SK-N-SH treated with all-trans-retinoic acid at 6 μM for 48 hours (cell line): Measurements from ENCODE around the gene EPS8L3.

Source experiments
- ATAC-seq: fragments of 200-7000 bp; cut with Tn5 transposase; 3 replicates; pipeline ENCODE4 v1.9.1; 2020; ENCODE audit warnings: mild to moderate bottlenecking, moderate library complexity
- ARNTL ChIP-seq: fragments of 450-650 bp; formaldehyde crosslinking; IDR thresholded peaks from 2 replicates; pipeline ENCODE4 v1.5.0; 2020; ENCODE audit warnings: low read depth, mild to moderate bottlenecking, moderate library complexity, borderline replicate concordance
- BACH2 ChIP-seq: fragments of 250-450 bp; sonication (Bioruptor Pico); IDR thresholded peaks from 2 replicates; pipeline ENCODE4 v1.9.0; 2021; ENCODE audit warnings: mild to moderate bottlenecking, borderline replicate concordance
- CREB5 ChIP-seq: fragments of 250-450 bp; sonication (Bioruptor Pico); IDR thresholded peaks from 2 replicates; pipeline ENCODE4 v1.5.1; 2020; ENCODE audit warnings: low read depth, mild to moderate bottlenecking, moderate library complexity
- CSDC2 ChIP-seq: fragments of 250-450 bp; sonication (Bioruptor Pico); IDR thresholded peaks from 2 replicates; pipeline ENCODE4 v1.5.0; 2020; ENCODE audit warnings: mild to moderate bottlenecking, moderate library complexity
- CSRNP3 ChIP-seq: fragments of 250-450 bp; sonication (Bioruptor Pico); IDR thresholded peaks from 2 replicates; pipeline ENCODE4 v1.5.1; 2021; ENCODE audit warnings: mild to moderate bottlenecking, moderate library complexity
- ESRRG ChIP-seq: fragments of 250-450 bp; sonication (Bioruptor Pico); IDR thresholded peaks from 2 replicates; pipeline ENCODE4 v1.6.1; 2021; ENCODE audit warnings: mild to moderate bottlenecking
- GLIS3 ChIP-seq: fragments of 250-450 bp; sonication (Bioruptor Pico); IDR thresholded peaks from 2 replicates; pipeline ENCODE4 v1.5.0; 2020; ENCODE audit warnings: mild to moderate bottlenecking, moderate library complexity
- ISL1 ChIP-seq: fragments of 250-450 bp; sonication (Bioruptor Pico); IDR thresholded peaks from 2 replicates; pipeline ENCODE4 v2.1.2; 2022; ENCODE audit warnings: mild to moderate bottlenecking, moderate library complexity
- OSR1 ChIP-seq: fragments of 250-450 bp; sonication (Bioruptor Pico); IDR thresholded peaks from 2 replicates; pipeline ENCODE4 v1.8.0; 2022; ENCODE audit warnings: moderate library complexity, mild to moderate bottlenecking, inconsistent platforms
- POU6F1 ChIP-seq: fragments of 250-450 bp; sonication (Bioruptor Pico); IDR thresholded peaks from 2 replicates; pipeline ENCODE4 v1.8.0; 2021; ENCODE audit warnings: low read depth, mild to moderate bottlenecking, moderate library complexity, borderline replicate concordance
- PPARA ChIP-seq: fragments of 250-450 bp; sonication (Bioruptor Pico); IDR thresholded peaks from 2 replicates; pipeline ENCODE4 v1.5.0; 2020; ENCODE audit warnings: mild to moderate bottlenecking, borderline replicate concordance
- RARB ChIP-seq: fragments of 250-450 bp; sonication (Bioruptor Pico); IDR thresholded peaks from 2 replicates; pipeline ENCODE4 v1.8.0; 2021; ENCODE audit warnings: mild to moderate bottlenecking, moderate library complexity
- SNAI2 ChIP-seq: fragments of 250-450 bp; sonication (Bioruptor Pico); IDR thresholded peaks from 2 replicates; pipeline ENCODE4 v1.5.0; 2020; ENCODE audit warnings: mild to moderate bottlenecking, moderate library complexity
- TCF4 ChIP-seq: fragments of 250-450 bp; sonication (Bioruptor Pico); IDR thresholded peaks from 2 replicates; pipeline ENCODE4 v1.8.0; 2021; ENCODE audit warnings: mild to moderate bottlenecking, moderate library complexity, borderline replicate concordance
- TOX ChIP-seq: fragments of 250-450 bp; sonication (Bioruptor Pico); IDR thresholded peaks from 2 replicates; pipeline ENCODE4 v1.8.0; 2021; ENCODE audit warnings: mild to moderate bottlenecking, moderate library complexity, borderline replicate concordance
- ZC3H10 ChIP-seq: fragments of 250-450 bp; sonication (Bioruptor Pico); IDR thresholded peaks from 2 replicates; pipeline ENCODE4 v1.5.1; 2021; ENCODE audit warnings: mild to moderate bottlenecking, moderate library complexity
- ZFP3 ChIP-seq: fragments of 250-450 bp; sonication (Bioruptor Pico); IDR thresholded peaks from 2 replicates; pipeline ENCODE4 v1.5.0; 2020; ENCODE audit warnings: mild to moderate bottlenecking, moderate library complexity
- ZFP30 ChIP-seq: fragments of 450-650 bp; formaldehyde crosslinking; IDR thresholded peaks from 2 replicates; pipeline ENCODE4 v1.5.0; 2022; ENCODE audit warnings: mild to moderate bottlenecking, moderate library complexity
- ZNF565 ChIP-seq: fragments of 450-650 bp; formaldehyde crosslinking; conservative IDR thresholded peaks from 2 replicates; pipeline ENCODE4 v1.5.0; 2020; ENCODE audit warnings: low read depth, mild to moderate bottlenecking, moderate library complexity
- ZNF70 ChIP-seq: fragments of 450-650 bp; formaldehyde crosslinking; IDR thresholded peaks from 2 replicates; pipeline ENCODE4 v1.5.0; 2020; ENCODE audit warnings: mild to moderate bottlenecking, moderate library complexity
- ZNF8 ChIP-seq: fragments of 450-650 bp; formaldehyde crosslinking; IDR thresholded peaks from 2 replicates; pipeline ENCODE4 v1.5.0; 2020; ENCODE audit warnings: mild to moderate bottlenecking, moderate library complexity
- TF ChIP-seq, protein P1 (sequence below): fragments of 250-450 bp; sonication (Bioruptor Pico); IDR thresholded peaks from 2 replicates; pipeline ENCODE4 v1.8.0; 2020; ENCODE audit warnings: mild to moderate bottlenecking, moderate library complexity, borderline replicate concordance
- TF ChIP-seq, protein P2 (sequence below): fragments of 250-450 bp; sonication (Bioruptor Pico); IDR thresholded peaks from 2 replicates; pipeline ENCODE4 v1.5.0; 2020; ENCODE audit warnings: mild to moderate bottlenecking, moderate library complexity

Gene EPS8L3

DNA sequence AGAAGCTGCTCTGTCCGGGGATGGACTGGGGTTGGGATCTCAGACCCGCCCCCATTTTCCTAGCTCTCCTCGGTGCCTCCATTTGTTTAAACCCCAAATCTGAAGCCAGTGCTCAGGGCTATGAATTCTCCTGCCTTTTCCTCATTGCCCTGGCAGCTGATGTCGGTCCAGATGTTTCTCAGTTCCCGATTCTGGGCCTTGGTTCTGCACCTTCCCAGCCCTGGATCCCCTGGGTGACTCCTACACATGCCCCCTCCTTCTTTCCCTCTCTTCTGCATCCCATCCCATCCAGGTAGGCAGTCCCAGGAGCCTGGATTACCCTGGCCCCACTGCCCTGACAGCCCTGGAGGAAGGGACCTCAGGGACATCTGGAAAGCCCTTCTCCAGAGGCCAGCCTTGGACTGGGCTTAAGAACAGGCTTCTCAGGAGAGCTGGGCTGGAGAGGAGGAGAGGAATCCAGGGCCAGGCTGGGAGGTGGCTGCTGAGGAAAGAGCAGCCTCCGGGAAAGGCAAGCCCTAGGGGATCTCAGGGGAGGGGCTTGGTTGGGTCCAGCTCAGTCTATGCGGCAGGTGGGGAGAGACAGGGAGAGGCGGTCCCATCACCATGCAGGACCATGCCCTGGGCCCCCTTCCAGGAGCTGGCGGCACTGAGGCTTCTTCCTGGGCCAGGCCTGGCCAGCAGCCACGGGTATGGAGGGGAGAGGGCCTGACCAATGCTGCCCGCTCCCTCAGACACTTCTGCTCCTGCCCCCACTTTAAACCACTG, 6.8 kb upstream of the EPS8L3 start:
- no peak for TF ChIP-seq PPARA (CRISPR knock-in tag)
- no peak for TF ChIP-seq ZNF70 (CRISPR knock-in tag)
- TF ChIP-seq SNAI2 (CRISPR knock-in tag), result no peak
- no peak for TF ChIP-seq CSDC2 (CRISPR knock-in tag)
- TF ChIP-seq, protein P1, sequence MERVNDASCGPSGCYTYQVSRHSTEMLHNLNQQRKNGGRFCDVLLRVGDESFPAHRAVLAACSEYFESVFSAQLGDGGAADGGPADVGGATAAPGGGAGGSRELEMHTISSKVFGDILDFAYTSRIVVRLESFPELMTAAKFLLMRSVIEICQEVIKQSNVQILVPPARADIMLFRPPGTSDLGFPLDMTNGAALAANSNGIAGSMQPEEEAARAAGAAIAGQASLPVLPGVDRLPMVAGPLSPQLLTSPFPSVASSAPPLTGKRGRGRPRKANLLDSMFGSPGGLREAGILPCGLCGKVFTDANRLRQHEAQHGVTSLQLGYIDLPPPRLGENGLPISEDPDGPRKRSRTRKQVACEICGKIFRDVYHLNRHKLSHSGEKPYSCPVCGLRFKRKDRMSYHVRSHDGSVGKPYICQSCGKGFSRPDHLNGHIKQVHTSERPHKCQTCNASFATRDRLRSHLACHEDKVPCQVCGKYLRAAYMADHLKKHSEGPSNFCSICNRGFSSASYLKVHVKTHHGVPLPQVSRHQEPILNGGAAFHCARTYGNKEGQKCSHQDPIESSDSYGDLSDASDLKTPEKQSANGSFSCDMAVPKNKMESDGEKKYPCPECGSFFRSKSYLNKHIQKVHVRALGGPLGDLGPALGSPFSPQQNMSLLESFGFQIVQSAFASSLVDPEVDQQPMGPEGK, result no peak
- TF ChIP-seq GLIS3 (CRISPR knock-in tag), result no peak
- no peak for TF ChIP-seq TOX (CRISPR knock-in tag)
- TF ChIP-seq OSR1 (CRISPR knock-in tag), result no peak
- TF ChIP-seq, all 23 proteins: peak for 0
- no peak for ATAC-seq

DNA sequence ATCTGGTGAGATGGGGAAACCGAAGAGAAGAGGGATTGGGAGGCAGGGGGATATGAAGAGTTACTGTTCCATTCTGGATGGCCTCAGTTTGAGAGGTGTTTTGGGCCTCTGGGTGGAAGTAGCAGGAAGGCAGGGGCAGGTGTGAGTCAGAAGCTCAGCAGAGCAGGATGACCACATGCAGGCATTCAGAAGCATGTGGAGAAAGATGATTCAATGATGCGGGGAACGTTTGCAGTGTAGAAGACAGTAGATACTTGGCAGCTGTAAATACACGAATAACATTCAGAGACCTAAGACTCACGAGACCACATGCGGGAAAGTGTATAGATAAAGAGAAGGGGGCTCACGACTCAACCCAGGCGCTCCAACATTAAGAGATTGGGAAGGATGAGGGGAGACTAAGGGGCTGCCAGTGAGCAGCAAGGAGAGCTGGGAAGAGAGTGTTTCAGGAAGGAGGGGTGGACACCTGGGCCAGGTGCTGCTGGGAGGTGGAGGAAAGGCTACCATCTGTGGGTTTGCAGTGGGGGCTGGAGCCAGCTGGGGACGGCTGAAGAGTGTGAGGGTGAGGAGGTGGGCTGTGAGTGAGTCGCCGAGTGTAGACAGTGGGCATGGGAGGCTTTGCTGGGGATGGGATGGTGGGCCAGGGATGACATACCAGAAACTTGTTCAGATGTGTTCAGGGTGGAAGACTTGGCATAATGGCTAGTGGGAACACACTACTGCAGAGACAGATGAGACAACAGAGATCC, 5.8 kb upstream of the EPS8L3 start:
- TF ChIP-seq ARNTL (CRISPR knock-in tag) (no peak), POU6F1 (no peak), SNAI2 (CRISPR knock-in tag) (no peak), ISL1 (no peak), ZNF565 (CRISPR knock-in tag) (no peak), TOX (CRISPR knock-in tag) (no peak), ZFP30 (CRISPR knock-in tag) (no peak), ZNF70 (CRISPR knock-in tag) (no peak), BACH2 (CRISPR knock-in tag) (no peak), OSR1 (CRISPR knock-in tag) (no peak), ZC3H10 (no peak), GLIS3 (CRISPR knock-in tag) (no peak), CSRNP3 (CRISPR knock-in tag) (no peak), RARB (CRISPR knock-in tag) (no peak), ESRRG (CRISPR knock-in tag) (no peak), CREB5 (CRISPR knock-in tag) (no peak), ZFP3 (CRISPR knock-in tag) (no peak), PPARA (CRISPR knock-in tag) (no peak), TCF4 (CRISPR knock-in tag) (no peak)
- peak; percentile 12; the same call in 1 of the 3 replicates for ATAC-seq

- TF ChIP-seq ISL1 (no peak), RARB (CRISPR knock-in tag) (no peak), ARNTL (CRISPR knock-in tag) (no peak), PPARA (CRISPR knock-in tag) (no peak), ZNF70 (CRISPR knock-in tag) (no peak), OSR1 (CRISPR knock-in tag) (no peak), SNAI2 (CRISPR knock-in tag) (no peak), GLIS3 (CRISPR knock-in tag) (no peak), ZFP30 (CRISPR knock-in tag) (no peak), ZNF8 (CRISPR knock-in tag) (no peak), ESRRG (CRISPR knock-in tag) (no peak), TCF4 (CRISPR knock-in tag) (no peak), ZC3H10 (no peak), ZFP3 (CRISPR knock-in tag) (no peak), POU6F1 (no peak), BACH2 (CRISPR knock-in tag) (no peak)
- TF ChIP-seq, protein P2, sequence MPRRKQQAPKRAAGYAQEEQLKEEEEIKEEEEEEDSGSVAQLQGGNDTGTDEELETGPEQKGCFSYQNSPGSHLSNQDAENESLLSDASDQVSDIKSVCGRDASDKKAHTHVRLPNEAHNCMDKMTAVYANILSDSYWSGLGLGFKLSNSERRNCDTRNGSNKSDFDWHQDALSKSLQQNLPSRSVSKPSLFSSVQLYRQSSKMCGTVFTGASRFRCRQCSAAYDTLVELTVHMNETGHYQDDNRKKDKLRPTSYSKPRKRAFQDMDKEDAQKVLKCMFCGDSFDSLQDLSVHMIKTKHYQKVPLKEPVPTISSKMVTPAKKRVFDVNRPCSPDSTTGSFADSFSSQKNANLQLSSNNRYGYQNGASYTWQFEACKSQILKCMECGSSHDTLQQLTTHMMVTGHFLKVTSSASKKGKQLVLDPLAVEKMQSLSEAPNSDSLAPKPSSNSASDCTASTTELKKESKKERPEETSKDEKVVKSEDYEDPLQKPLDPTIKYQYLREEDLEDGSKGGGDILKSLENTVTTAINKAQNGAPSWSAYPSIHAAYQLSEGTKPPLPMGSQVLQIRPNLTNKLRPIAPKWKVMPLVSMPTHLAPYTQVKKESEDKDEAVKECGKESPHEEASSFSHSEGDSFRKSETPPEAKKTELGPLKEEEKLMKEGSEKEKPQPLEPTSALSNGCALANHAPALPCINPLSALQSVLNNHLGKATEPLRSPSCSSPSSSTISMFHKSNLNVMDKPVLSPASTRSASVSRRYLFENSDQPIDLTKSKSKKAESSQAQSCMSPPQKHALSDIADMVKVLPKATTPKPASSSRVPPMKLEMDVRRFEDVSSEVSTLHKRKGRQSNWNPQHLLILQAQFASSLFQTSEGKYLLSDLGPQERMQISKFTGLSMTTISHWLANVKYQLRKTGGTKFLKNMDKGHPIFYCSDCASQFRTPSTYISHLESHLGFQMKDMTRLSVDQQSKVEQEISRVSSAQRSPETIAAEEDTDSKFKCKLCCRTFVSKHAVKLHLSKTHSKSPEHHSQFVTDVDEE (CRISPR knock-in tag), result no peak
- TF ChIP-seq, all 23 proteins: peak for 0
Measured at GRCh38 chr1:109768820-109769219, 5.1 kb upstream of the EPS8L3 start.

More at GRCh38 chr1:109768820-109769219, 5.1 kb upstream of the EPS8L3 start:
- ATAC-seq, result no peak
